ENCODE data around the gene SRGAP2C.
"Not testable (repeated sequence)": the region's sequence is repeated elsewhere in the genome, so short reads cannot be mapped to it uniquely, and the experiment has no call there.

The SRGAP2C gene

DNA sequence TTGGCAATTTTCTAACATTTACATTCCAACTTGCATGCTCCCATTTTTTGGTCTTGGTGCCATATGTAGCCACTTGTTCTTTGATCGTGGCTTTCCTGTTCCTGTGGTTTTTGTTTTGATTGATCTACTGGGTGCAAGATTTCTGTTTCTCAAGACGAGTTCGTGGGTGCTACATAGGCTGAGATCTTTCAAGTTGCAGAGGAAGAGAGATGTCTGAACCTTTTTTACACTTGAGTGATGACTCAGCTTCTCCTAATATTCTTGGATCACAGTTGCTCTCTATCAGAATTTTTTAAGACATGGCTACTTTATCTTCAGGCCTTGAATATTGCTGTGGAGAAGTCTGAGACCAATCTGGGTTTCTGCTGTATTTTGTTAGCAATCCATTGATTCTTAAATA, 85.2 kb downstream of the SRGAP2C start:
- H3K9me3 Mint-ChIP-seq; H3K36me3 Mint-ChIP-seq (ENCODE audit: low read depth); DNase-seq (ENCODE audit: low spot score); H3K4me1 Mint-ChIP-seq (ENCODE audit: low read depth); H3K27me3 Mint-ChIP-seq (ENCODE audit: low read depth): not testable (repeated sequence)
- Mint-ChIP-seq H3K27ac (peak overlapping the region; percentile 92), H3K4me3 (peak overlapping the region; percentile 90)

DNA sequence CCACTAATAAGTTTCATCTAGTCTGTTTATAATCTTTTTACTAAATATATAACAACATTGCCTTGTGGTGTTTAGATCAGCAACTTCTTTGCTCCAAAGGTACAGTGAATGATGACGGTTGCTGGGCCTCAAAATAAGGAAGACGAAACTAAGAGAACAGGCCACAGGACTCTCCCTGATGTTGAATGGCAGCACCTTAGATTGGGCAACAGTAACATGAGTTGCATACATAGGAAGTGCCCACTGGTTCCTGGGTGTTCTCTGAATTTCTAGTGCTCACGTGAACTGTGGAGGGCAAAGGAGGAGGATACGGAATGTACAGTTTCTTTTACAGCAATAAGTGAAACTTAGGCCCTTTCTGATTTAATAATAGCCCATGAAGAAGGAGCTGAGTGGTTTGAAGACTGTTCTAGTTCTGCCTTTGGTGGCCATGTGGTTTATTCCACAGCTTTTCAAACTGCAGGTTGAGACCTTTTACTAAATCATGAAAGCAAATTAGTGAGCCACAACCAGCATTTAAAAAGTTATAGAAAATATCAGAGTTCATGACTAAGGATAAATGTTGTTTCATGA, 86.5 kb downstream of the SRGAP2C start:
- H3K4me1 Mint-ChIP-seq (ENCODE audit: low read depth); H3K27ac Mint-ChIP-seq; H3K9me3 Mint-ChIP-seq; H3K36me3 Mint-ChIP-seq (ENCODE audit: low read depth); H3K27me3 Mint-ChIP-seq (ENCODE audit: low read depth); DNase-seq (ENCODE audit: low spot score); H3K4me3 Mint-ChIP-seq: not testable (repeated sequence)

DNA sequence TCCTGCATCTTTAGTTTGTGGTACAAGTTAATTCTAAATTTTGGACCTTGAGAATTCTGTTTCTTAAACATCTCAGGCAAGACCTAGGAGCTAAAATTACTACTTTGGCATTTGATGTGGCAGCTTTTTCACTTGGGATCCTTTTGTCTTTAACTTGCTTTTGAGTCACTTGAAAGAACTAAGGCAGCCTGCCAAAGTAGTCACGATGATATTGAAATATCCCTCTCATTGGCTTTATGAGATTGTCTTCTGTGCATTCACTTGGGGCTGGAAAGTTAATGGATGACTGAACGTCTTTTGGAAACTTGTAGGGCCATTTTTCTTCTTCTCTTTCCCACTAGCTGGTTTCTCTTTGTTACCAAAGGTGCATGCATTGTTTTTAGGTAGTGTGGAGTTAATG, 90.7 kb downstream of the SRGAP2C start:
- H3K4me3 Mint-ChIP-seq; H3K27me3 Mint-ChIP-seq (ENCODE audit: low read depth); H3K27ac Mint-ChIP-seq; DNase-seq (ENCODE audit: low spot score); H3K36me3 Mint-ChIP-seq (ENCODE audit: low read depth); H3K9me3 Mint-ChIP-seq; H3K4me1 Mint-ChIP-seq (ENCODE audit: low read depth): not testable (repeated sequence)

DNA sequence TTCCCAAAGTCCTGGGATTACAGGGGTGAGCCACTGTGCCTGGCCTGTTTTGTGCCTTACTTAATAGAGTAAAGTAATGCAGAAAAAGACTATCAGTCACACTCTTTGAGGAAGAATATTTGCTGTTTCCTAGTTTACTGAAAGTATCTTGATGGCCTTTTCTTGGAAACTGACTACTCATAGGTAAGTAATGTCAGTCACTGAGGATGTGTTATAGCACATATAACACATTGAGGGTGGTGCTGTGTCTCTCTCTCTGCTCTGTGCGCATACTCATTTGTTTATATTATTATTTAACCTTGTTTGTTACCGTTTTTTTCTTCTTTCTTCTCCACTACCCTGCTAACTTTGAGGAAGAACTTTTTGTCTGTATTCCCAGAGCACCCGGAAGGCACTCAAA, 93.4 kb downstream of the SRGAP2C start:
- DNase-seq (ENCODE audit: low spot score); H3K4me3 Mint-ChIP-seq; H3K36me3 Mint-ChIP-seq (ENCODE audit: low read depth); H3K4me1 Mint-ChIP-seq (ENCODE audit: low read depth); H3K9me3 Mint-ChIP-seq; H3K27ac Mint-ChIP-seq; H3K27me3 Mint-ChIP-seq (ENCODE audit: low read depth): not testable (repeated sequence)

DNA sequence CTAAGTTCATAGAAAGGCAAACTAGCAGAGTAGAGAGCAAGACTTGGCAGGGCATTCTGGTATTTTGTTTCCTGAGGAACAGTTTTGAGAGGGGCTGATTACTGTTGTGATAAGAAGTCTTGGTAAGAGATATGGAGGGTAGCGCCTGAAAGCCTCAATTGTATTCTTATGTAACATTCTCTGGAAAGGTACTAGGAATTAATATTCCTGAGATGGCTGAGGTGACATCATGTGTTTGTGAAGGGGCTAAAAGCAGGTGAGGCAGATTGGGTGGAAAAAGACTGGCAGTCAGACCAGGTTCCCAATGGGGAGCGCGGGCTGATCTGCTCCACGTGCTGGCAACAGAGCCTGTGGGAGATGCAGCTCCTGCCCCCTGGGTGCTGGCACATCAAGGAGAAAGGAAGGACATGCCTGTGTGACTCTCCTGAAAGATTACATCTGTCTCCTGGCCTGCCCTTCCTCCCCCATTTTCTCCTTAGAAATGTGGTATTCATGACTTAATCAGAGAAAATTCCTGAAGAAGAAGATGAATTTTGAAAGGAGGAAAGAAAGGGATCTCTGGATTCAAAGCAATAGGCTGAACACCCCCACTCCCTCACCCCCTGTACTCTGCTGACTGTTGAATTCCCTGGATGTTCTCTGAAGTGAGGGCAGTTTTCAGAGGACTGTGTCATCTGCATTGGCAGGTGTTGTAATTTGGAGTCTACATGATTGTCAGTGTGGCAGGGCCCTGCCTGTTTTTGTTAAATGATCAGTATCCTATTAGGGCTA, 94.2 kb downstream of the SRGAP2C start:
- H3K9me3 Mint-ChIP-seq; H3K4me1 Mint-ChIP-seq (ENCODE audit: low read depth); H3K4me3 Mint-ChIP-seq; DNase-seq (ENCODE audit: low spot score); H3K27me3 Mint-ChIP-seq (ENCODE audit: low read depth); H3K36me3 Mint-ChIP-seq (ENCODE audit: low read depth); H3K27ac Mint-ChIP-seq: not testable (repeated sequence)

DNA sequence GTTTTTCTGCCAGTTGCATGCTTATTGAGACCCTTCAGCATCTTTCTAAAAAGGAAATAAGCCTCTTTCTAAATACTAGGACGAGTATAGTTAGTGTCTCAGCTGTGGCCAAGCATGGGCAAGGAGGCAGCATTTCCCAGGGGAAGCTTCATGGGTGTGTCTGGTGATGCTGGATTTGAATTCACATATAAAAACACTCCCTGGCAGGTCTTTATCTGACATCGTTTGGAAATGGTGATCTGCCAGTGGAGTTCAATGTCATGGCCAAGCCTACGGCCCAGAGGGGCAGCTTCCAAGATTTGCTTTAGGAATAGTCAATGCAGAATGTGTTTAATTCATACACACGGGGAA, 94.7 kb downstream of the SRGAP2C start:
- not testable (repeated sequence) for H3K27ac Mint-ChIP-seq; H3K27me3 Mint-ChIP-seq (ENCODE audit: low read depth); H3K4me1 Mint-ChIP-seq (ENCODE audit: low read depth); DNase-seq (ENCODE audit: low spot score); H3K4me3 Mint-ChIP-seq; H3K9me3 Mint-ChIP-seq; H3K36me3 Mint-ChIP-seq (ENCODE audit: low read depth)

DNA sequence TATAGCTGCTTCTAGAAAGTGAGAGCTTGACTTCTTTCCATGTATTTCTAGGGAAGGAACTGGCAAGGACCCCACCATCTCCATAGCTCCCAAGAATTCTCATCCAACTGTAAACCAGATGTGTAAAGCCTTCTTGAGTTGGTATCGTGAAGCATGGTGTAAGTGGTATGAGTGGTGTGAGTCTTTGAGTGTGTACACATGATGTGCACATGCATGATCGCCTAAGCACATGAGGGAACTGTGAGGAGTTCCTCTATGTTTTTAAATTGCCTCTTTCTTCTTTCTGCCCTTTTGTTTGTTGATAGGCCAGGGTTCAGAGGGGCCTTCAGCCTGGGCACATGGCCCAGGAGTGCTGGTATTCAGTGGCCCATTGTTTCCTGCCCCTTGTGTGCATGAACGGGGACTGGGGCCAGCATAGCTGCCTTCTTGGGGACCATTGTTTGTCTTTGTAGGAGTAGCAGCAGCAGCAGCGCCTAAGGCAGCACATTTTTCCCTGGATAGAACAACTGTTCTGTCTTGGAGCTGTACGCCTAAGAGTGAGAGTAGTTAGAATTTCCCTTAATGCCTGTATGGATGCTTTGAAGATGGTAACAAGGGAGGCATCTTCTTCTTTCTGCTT, 96.0 kb downstream of the SRGAP2C start:
- H3K27ac Mint-ChIP-seq; H3K36me3 Mint-ChIP-seq (ENCODE audit: low read depth); DNase-seq (ENCODE audit: low spot score); H3K4me1 Mint-ChIP-seq (ENCODE audit: low read depth); H3K27me3 Mint-ChIP-seq (ENCODE audit: low read depth); H3K9me3 Mint-ChIP-seq; H3K4me3 Mint-ChIP-seq: not testable (repeated sequence)

DNA sequence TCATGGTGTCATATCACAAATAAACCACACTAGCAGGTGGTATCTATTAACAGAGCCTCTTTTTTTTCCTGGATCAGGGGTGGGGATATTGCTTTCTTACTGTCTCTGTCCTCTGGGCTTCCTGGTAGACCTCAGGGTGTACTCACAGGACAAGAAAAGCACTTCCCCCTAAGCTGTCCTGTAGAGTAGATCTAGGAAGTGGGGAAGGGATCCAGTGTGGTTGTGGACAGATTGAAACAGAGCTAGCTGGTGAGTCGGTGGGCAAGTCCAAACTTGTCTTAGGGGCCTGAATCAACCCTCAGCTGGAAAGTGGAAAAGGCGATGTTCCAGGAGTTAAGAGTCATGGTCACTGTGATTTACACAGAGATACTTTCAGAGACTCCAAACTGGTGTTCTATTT, 96.7 kb downstream of the SRGAP2C start:
- H3K4me3 Mint-ChIP-seq; H3K36me3 Mint-ChIP-seq (ENCODE audit: low read depth); H3K27ac Mint-ChIP-seq; DNase-seq (ENCODE audit: low spot score); H3K27me3 Mint-ChIP-seq (ENCODE audit: low read depth); H3K9me3 Mint-ChIP-seq; H3K4me1 Mint-ChIP-seq (ENCODE audit: low read depth): not testable (repeated sequence)

DNA sequence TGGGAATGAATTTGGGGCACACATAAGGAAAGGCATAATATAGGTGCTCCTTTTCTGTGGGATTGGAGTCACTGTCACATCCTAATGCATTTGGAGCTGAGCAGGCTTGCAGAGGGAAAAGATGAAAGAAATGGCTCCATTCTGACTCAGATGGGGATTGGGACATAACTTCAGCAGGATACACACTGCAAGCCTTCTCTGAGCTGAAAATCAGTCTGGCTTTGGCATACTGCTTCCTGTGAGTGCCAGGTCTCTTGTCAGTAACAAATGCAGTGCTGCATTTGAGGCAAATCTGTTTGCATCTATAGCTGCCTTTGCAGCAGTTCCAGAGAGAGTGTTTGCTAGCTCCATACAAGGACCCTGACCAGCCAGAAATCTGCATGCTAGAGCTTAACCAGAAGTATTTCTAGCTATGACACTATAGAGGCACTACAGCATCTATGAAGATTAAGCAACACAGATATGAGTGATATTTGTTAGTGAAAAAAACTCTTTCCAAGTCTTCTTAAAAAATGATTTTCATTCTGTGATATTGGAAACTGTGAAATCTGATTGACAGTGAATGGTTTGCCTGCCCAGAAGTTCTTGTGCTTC, 98.9 kb downstream of the SRGAP2C start:
- H3K4me3 Mint-ChIP-seq; H3K36me3 Mint-ChIP-seq (ENCODE audit: low read depth); H3K27me3 Mint-ChIP-seq (ENCODE audit: low read depth); H3K27ac Mint-ChIP-seq; H3K9me3 Mint-ChIP-seq; H3K4me1 Mint-ChIP-seq (ENCODE audit: low read depth); DNase-seq (ENCODE audit: low spot score): not testable (repeated sequence)

DNA sequence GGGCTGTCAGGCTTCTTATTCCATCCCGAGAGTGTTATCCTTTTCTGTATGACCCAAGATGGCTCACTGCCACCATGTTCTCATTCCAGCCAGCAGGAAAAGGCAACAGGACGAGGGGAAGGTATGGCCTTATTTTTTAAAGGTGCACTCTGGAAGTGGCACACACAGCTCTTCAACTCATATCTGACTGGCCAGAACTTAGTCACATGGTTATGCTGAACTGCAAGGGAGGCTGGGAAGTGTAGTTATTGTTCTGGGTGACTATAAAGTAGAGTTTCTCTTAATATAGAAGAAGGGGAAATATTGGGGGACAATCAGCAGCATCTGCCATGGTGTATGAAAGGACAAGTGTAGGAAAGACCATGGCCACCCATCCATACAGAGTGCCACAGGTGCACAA, 107.8 kb downstream of the SRGAP2C start:
- not testable (repeated sequence) for H3K4me1 Mint-ChIP-seq (ENCODE audit: low read depth); H3K36me3 Mint-ChIP-seq (ENCODE audit: low read depth); H3K4me3 Mint-ChIP-seq; DNase-seq (ENCODE audit: low spot score); H3K9me3 Mint-ChIP-seq; H3K27me3 Mint-ChIP-seq (ENCODE audit: low read depth); H3K27ac Mint-ChIP-seq

DNA sequence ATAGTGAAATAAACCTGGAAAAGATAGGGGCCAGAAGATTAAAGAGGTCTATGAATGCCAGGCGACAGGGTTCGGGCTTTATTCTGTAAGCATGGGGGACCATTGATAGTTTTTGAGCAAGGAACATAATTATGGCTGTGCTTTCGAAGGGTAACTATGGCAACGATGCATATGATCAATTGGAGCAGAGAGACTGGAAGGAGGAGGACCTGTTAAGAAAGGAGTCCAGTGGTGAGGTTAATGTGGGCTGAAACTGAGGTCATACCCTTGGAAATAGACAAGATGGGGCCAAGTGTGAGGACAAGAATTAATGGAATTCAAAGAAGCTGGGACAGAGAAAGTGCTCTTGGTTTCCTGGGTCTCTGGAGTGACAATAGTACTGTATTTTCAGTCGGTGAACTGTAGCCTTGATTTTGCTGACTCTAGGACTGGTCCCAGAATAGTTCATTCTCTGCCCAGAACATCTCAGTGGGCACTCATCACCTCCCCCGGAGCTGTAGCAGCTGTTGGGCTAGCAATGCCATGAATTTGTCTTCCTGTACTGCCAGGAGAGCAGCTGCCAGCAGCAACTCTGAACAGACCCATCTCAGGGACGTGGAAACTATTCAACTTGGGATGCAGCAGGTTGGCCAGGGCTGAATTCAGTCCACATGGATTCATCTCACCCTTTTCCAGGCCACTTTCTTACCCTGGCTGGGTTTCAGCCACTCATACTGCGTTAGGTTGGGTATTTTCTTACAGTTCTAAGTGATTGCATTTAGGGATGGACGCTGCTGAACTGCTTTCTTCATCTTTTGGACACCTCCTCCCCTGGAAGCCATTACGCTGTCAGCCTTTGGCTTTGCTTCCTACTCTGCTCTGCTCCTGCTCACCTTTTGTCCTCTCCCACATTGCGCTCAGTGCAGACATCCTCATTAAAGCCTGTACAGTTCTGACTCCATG, 108.8 kb downstream of the SRGAP2C start:
- not testable (repeated sequence) for H3K4me3 Mint-ChIP-seq; H3K27me3 Mint-ChIP-seq (ENCODE audit: low read depth); DNase-seq (ENCODE audit: low spot score); H3K4me1 Mint-ChIP-seq (ENCODE audit: low read depth); H3K9me3 Mint-ChIP-seq; H3K36me3 Mint-ChIP-seq (ENCODE audit: low read depth); H3K27ac Mint-ChIP-seq

DNA sequence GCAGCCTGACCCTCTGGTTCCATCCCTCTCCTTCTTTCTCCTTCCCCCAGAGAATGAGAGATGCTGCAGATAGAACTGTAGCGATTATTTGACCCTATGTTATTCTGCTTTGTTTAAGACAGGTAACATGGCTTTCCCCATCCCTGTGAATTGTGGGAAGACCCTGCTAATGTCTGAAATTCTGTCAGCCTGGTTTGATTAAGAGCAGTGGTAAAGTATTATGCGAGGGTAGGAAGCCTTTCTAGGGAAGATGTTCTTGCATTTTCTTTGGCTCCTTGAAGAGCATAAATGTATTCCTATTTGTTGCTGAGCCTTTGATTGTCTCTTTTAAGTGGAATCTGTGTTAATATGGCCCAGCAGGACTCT, 109.4 kb downstream of the SRGAP2C start:
- DNase-seq (ENCODE audit: low spot score); H3K4me1 Mint-ChIP-seq (ENCODE audit: low read depth); H3K27ac Mint-ChIP-seq; H3K27me3 Mint-ChIP-seq (ENCODE audit: low read depth); H3K36me3 Mint-ChIP-seq (ENCODE audit: low read depth); H3K9me3 Mint-ChIP-seq; H3K4me3 Mint-ChIP-seq: not testable (repeated sequence)

DNA sequence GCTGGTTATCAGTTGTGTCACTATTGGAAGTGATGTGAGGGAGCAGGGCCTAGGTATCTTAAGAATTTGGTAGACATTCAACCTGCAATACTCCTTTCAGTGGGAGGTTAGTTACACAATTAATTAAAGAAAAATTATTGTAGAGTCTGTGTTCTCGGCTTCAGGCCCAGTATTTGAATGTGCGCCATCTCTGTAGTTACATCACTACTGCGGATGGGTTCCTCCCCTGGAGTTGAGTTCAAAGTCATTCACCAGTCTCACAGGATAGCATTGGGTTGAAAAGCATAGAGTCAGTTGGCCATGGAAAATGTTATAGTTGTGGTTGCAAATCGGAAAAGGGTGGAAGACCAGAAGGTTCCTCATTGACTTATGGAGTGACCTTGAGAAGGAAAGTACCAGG, 111.8 kb downstream of the SRGAP2C start:
- not testable (repeated sequence) for H3K9me3 Mint-ChIP-seq; H3K36me3 Mint-ChIP-seq (ENCODE audit: low read depth); H3K4me1 Mint-ChIP-seq (ENCODE audit: low read depth); H3K27me3 Mint-ChIP-seq (ENCODE audit: low read depth); H3K27ac Mint-ChIP-seq; H3K4me3 Mint-ChIP-seq; DNase-seq (ENCODE audit: low spot score)

DNA sequence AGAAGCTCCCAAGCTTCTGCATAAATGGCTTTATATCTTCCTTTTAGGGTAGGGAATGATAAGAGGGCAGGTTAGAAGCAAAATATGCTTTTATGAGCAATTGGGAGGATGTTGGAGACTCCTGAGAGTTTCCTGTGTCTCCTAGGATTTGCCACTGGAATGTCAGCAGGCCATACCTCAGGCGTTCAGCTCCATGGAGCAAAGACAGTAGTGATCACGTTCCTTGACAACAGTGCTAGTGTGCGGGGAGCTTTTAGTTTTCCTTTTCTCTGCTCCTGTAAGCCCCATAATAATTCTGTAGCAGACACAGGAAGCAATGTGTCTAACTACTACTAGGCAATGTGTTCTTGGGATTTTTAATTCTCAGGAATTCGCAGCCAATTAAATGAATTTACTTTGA, 113.8 kb downstream of the SRGAP2C start:
- H3K27ac Mint-ChIP-seq; H3K9me3 Mint-ChIP-seq; H3K27me3 Mint-ChIP-seq (ENCODE audit: low read depth); DNase-seq (ENCODE audit: low spot score); H3K4me1 Mint-ChIP-seq (ENCODE audit: low read depth); H3K36me3 Mint-ChIP-seq (ENCODE audit: low read depth); H3K4me3 Mint-ChIP-seq: not testable (repeated sequence)

Measured in T-helper 2 cell treated with Interferon-gamma antibody and Interleukin-4, amounts not matched to agents 5 μg/mL and 100 μg/mL, for 36 hours (primary cell).